ENCODE results near the gene SNX7. TPM values are rescaled to one million over a fixed set of nuclear protein-coding genes. Genes with fewer than 3 reads are reported as not detected.

Gene SNX7
- total and polyA plus RNA-seq, 9 donors, result 23.8 to 36.4 (median 26.9) TPM

- peak; percentile 44 for DNase-seq
- no peak overlapping the region for H3K27ac ChIP-seq (ENCODE audit: low read length)
- no peaks in the 10 kb centered on the region for H3K4me1 ChIP-seq (ENCODE audit: control insufficient read depth, insufficient read depth, low read length)
- no CpG with 5 or more reads among the region's 2 CpGs for WGBS (ENCODE audit: insufficient coverage)
- H3K9me3 ChIP-seq (replicated peaks; ENCODE audit: control insufficient read depth, low read depth, low read length), result no peaks in the 10 kb centered on the region
- H3K36me3 ChIP-seq (ENCODE audit: control insufficient read depth, insufficient read depth, low read length), result no peaks in the 10 kb centered on the region
- no peaks in the 10 kb centered on the region for H3K27me3 ChIP-seq (ENCODE audit: control insufficient read depth, insufficient read depth, low read length)
- H3K4me3 ChIP-seq (ENCODE audit: low read length), result no peak overlapping the region
Measured at GRCh38 chr1:98668733-98669132, 7.2 kb downstream of the SNX7 start.

DNA sequence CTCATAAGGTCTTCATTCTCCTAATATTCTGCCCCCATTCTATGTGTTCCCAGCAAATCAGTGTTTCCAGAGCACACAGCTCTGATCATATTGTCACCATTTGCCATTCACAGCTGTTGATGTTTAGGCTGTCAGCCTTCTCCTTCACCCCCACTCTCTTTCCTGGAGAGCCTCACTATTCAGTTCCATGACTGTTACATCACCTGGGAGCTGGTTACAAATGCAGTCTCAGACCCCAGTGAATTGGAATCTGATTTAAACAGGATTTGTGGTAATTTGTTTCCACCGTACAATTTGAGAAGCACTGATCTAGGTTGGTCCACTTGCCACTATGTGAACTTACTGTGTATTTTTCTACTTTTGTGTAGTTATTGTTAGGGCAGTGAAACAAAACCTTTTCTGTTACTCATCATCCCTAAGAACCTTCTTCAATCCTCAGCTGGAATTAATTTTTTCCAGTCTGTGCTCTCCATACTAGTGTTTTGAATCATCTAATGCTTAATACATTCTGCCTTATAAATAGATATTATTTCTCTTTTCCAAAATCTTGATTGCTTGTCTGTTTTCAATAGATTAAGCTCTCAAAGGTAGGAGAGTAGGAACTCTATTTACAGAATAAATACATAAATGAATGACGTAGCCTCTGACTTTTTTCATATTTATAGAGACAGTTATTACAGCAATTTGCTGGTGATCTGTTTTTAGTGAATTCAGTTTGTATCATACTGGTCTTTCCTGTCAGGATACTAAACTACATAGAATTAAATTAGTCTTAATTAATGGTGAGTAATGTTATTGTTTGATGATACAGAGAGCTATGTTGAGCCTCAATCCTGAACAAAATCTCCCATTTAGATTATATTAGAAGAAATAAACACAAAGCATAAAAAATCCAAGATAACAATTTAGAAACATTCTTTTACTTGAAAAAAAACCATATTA is 8.1 kb downstream of the SNX7 start:
- H3K27ac ChIP-seq (ENCODE audit: low read length), result peak overlapping the region; percentile 23
- no peaks in the 10 kb centered on the region for H3K36me3 ChIP-seq (ENCODE audit: control insufficient read depth, insufficient read depth, low read length)
- peak; percentile 49 for DNase-seq
- 40% methylated on average over 1 of the region's 2 CpGs for WGBS (ENCODE audit: insufficient coverage)
- H3K4me3 ChIP-seq (ENCODE audit: low read length), result no peak overlapping the region
- H3K9me3 ChIP-seq (replicated peaks; ENCODE audit: control insufficient read depth, low read depth, low read length), result no peaks in the 10 kb centered on the region
- no peaks in the 10 kb centered on the region for H3K4me1 ChIP-seq (ENCODE audit: control insufficient read depth, insufficient read depth, low read length)
- no peaks in the 10 kb centered on the region for H3K27me3 ChIP-seq (ENCODE audit: control insufficient read depth, insufficient read depth, low read length)

DNA sequence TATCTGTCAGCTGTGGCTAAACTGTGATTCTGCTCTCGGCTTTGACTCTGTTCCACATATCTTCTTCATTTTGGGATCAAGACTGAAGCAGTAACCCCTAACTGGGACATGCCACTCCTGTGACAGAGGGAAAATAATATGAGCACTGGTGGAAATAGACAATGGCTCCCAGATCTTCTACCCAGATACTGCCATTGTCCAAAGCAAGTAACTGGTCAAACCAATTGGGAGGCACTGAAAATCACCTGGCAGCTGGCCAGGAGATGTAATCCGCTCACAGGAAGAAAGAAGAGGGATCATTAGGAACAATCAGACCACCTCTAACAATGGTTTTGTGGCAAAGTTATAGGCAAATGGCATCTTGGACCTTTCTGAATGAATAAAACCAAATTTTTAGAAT is 10.7 kb downstream of the SNX7 start:
- H3K36me3 ChIP-seq (ENCODE audit: control insufficient read depth, insufficient read depth, low read length), result no peaks in the 10 kb centered on the region
- H3K4me1 ChIP-seq (ENCODE audit: control insufficient read depth, insufficient read depth, low read length), result no peaks in the 10 kb centered on the region
- DNase-seq, result no peak
- H3K4me3 ChIP-seq (ENCODE audit: low read length), result no peak overlapping the region
- WGBS (ENCODE audit: insufficient coverage), result no CpG with 5 or more reads among the region's 2 CpGs
- H3K27me3 ChIP-seq (ENCODE audit: control insufficient read depth, insufficient read depth, low read length), result no peaks in the 10 kb centered on the region
- no peak overlapping the region for H3K27ac ChIP-seq (ENCODE audit: low read length)
- no peaks in the 10 kb centered on the region for H3K9me3 ChIP-seq (replicated peaks; ENCODE audit: control insufficient read depth, low read depth, low read length)

- Histone ChIP-seq H3K4me1 (ENCODE audit: control insufficient read depth, insufficient read depth, low read length) (no peaks in the 10 kb centered on the region), H3K36me3 (ENCODE audit: control insufficient read depth, insufficient read depth, low read length) (no peaks in the 10 kb centered on the region), H3K9me3 (replicated peaks; ENCODE audit: control insufficient read depth, low read depth, low read length) (no peaks in the 10 kb centered on the region), H3K27me3 (ENCODE audit: control insufficient read depth, insufficient read depth, low read length) (no peaks in the 10 kb centered on the region), H3K27ac (ENCODE audit: low read length) (no peak overlapping the region), H3K4me3 (ENCODE audit: low read length) (no peak overlapping the region)
- WGBS (ENCODE audit: insufficient coverage), result 71% methylated on average over 1 of the region's 5 CpGs
- no peak for DNase-seq
Measured at GRCh38 chr1:98674075-98674781, 12.7 kb downstream of the SNX7 start.

- Histone ChIP-seq H3K27ac (ENCODE audit: low read length) (no peak overlapping the region), H3K4me1 (ENCODE audit: control insufficient read depth, insufficient read depth, low read length) (no peaks in the 10 kb centered on the region), H3K4me3 (ENCODE audit: low read length) (no peak overlapping the region), H3K9me3 (replicated peaks; ENCODE audit: control insufficient read depth, low read depth, low read length) (no peaks in the 10 kb centered on the region), H3K36me3 (ENCODE audit: control insufficient read depth, insufficient read depth, low read length) (no peaks in the 10 kb centered on the region), H3K27me3 (ENCODE audit: control insufficient read depth, insufficient read depth, low read length) (no peaks in the 10 kb centered on the region)
- WGBS (ENCODE audit: insufficient coverage), result no CpG with 5 or more reads among the region's 5 CpGs
- DNase-seq, result no peak
Measured at GRCh38 chr1:98675282-98675681, 13.8 kb downstream of the SNX7 start.

- DNase-seq, result no peak
- no peaks in the 10 kb centered on the region for H3K27me3 ChIP-seq (ENCODE audit: control insufficient read depth, insufficient read depth, low read length)
- H3K27ac ChIP-seq (ENCODE audit: low read length), result no peak overlapping the region
- H3K36me3 ChIP-seq (ENCODE audit: control insufficient read depth, insufficient read depth, low read length), result no peaks in the 10 kb centered on the region
- H3K9me3 ChIP-seq (replicated peaks; ENCODE audit: control insufficient read depth, low read depth, low read length), result no peaks in the 10 kb centered on the region
- H3K4me3 ChIP-seq (ENCODE audit: low read length), result no peak overlapping the region
- H3K4me1 ChIP-seq (ENCODE audit: control insufficient read depth, insufficient read depth, low read length), result no peaks in the 10 kb centered on the region
- 50% methylated on average over 3 of the region's 4 CpGs for whole genome bisulfite sequencing (ENCODE audit: insufficient coverage)
Measured at GRCh38 chr1:98677288-98677687, 15.8 kb downstream of the SNX7 start.

DNA sequence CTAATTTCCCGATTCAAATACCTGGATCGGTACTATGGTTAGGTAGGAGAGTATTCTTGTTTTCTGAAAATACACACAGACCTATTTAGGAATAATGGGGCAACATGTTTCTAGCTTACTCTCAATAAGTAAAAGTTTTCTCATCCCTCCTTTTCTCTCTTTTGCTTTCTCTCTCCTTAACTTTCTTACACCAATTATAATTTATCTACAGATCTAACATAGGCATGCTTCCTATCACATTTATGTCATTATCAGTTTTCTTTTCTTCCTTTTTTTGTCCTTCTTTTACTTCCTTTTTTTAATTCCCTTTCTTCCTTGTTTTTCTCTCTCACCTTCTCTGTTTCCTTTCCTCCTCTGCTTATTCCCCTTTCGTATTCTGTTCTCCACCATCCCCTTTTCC is 20.3 kb downstream of the SNX7 start:
- H3K36me3 ChIP-seq (ENCODE audit: control insufficient read depth, insufficient read depth, low read length), result peaks cover 2% of the 10 kb centered on the region
- H3K4me1 ChIP-seq (ENCODE audit: control insufficient read depth, insufficient read depth, low read length), result no peaks in the 10 kb centered on the region
- no peak overlapping the region for H3K4me3 ChIP-seq (ENCODE audit: low read length)
- no peaks in the 10 kb centered on the region for H3K9me3 ChIP-seq (replicated peaks; ENCODE audit: control insufficient read depth, low read depth, low read length)
- no peak overlapping the region for H3K27ac ChIP-seq (ENCODE audit: low read length)
- H3K27me3 ChIP-seq (ENCODE audit: control insufficient read depth, insufficient read depth, low read length), result no peaks in the 10 kb centered on the region
- WGBS (ENCODE audit: insufficient coverage), result no CpG with 5 or more reads among the region's 3 CpGs
- DNase-seq, result no peak

DNA sequence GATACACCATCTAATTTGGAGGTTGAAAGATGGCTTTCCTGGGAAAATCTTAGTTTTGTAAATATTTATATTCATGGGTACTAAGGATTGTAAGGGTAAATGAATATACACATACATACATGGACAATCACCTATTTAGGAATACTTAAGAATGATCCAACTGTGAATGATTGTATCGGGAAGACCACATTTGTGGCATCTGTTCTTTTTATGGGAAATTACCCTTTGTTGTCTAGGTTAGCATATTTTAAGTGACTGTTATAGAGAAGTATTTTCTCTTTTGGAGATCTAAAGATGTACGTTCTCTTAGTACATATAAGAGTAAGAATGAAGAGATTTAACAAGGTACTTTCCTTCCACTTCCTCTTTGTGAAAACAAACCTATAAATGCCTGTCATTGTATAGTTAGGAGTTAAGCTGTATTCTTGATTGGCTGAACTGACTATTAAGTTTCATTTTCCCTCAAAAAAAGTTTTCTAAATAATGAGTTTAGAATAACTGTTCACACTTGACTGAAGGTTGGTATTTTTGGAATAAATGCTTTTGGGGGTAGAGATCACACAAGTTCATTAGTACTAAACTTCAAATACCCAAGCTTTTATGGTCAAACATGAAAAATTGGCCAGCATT is 26.7 kb downstream of the SNX7 start:
- no CpG with 5 or more reads among the region's 2 CpGs for whole genome bisulfite sequencing (ENCODE audit: insufficient coverage)
- Histone ChIP-seq H3K4me3 (ENCODE audit: low read length) (no peak overlapping the region), H3K27me3 (ENCODE audit: control insufficient read depth, insufficient read depth, low read length) (no peaks in the 10 kb centered on the region), H3K36me3 (ENCODE audit: control insufficient read depth, insufficient read depth, low read length) (peaks cover 6% of the 10 kb centered on the region), H3K27ac (ENCODE audit: low read length) (no peak overlapping the region), H3K4me1 (ENCODE audit: control insufficient read depth, insufficient read depth, low read length) (no peaks in the 10 kb centered on the region), H3K9me3 (replicated peaks; ENCODE audit: control insufficient read depth, low read depth, low read length) (no peaks in the 10 kb centered on the region)
- no peak for DNase-seq

GRCh38 chr1:98690576-98690975 is 29.1 kb downstream of the SNX7 start:
- Histone ChIP-seq H3K4me1 (ENCODE audit: control insufficient read depth, insufficient read depth, low read length) (no peaks in the 10 kb centered on the region), H3K4me3 (ENCODE audit: low read length) (no peak overlapping the region), H3K27me3 (ENCODE audit: control insufficient read depth, insufficient read depth, low read length) (no peaks in the 10 kb centered on the region), H3K27ac (ENCODE audit: low read length) (no peak overlapping the region), H3K36me3 (ENCODE audit: control insufficient read depth, insufficient read depth, low read length) (peaks cover 6% of the 10 kb centered on the region), H3K9me3 (replicated peaks; ENCODE audit: control insufficient read depth, low read depth, low read length) (no peaks in the 10 kb centered on the region)
- DNase-seq, result no peak

DNA sequence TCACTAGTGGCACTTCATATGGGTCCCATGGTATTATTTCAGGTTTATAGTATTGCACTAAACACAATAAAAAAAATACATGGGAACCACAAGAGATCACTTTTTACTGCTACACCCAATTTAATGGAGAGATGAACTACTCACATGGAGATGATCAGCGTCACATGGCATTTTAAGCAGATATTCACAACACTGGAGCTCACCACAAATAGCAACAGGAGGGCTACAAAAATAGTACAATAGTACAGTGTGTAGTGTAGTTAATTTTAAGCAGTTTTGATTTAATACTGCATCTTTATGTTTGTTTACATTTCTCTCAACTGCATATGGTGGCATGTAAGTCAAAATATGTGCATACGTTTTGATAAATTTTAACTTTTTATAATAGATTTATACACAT is 31.0 kb downstream of the SNX7 start:
- no CpG with 5 or more reads among the region's 2 CpGs for WGBS (ENCODE audit: insufficient coverage)
- Histone ChIP-seq H3K27me3 (ENCODE audit: control insufficient read depth, insufficient read depth, low read length) (no peaks in the 10 kb centered on the region), H3K36me3 (ENCODE audit: control insufficient read depth, insufficient read depth, low read length) (peaks cover 4% of the 10 kb centered on the region), H3K27ac (ENCODE audit: low read length) (no peak overlapping the region), H3K4me3 (ENCODE audit: low read length) (no peak overlapping the region), H3K9me3 (replicated peaks; ENCODE audit: control insufficient read depth, low read depth, low read length) (no peaks in the 10 kb centered on the region), H3K4me1 (ENCODE audit: control insufficient read depth, insufficient read depth, low read length) (no peaks in the 10 kb centered on the region)
- no peak for DNase-seq

All from muscle of leg (tissue), 11 donors.